T-cell (primary cell): Measurements from ENCODE around the gene PBX1. TPM values are rescaled to one million over a fixed set of nuclear protein-coding genes. Genes with fewer than 3 reads are reported as not detected.

Experiments
- ATAC-seq, 4 experiments: fragments of 200-7000 bp in 3 of 4; fragments of 150-1000 bp in 1 of 4; cut with Tn5 transposase; replicated peaks in 1 of 4; 1 replicate in 3 of 4; 2 replicates in 1 of 4; pipeline ENCODE4 v1.10.0; 2021; ENCODE audit warnings: moderate library complexity in 3 of 4, mild to moderate bottlenecking in 2 of 4, moderate number of reproducible peaks in 1 of 4
- CTCF ChIA-PET, 2 donors: fragments of 300-600 bp; sonication (Branson Sonifier 250); formaldehyde crosslinking; loops; one replicate each; lab custom pipeline; 2022; ENCODE audit warnings: antibody characterized with exemption in 2 of 2; lab: Charles Lee
- POLR2A ChIA-PET, 2 donors: fragments of 300-600 bp; sonication (Branson Sonifier 250); formaldehyde crosslinking; loops; one replicate each; lab custom pipeline; 2022; ENCODE audit warnings: antibody characterized with exemption in 2 of 2; lab: Charles Lee
- DNase-seq, 35 experiments: peaks; one replicate each; pipeline versions ENCODE4 v3.0.0 to v3.0.0-alpha.2; 2013 to 2023
- H3K27ac ChIP-seq: one replicate; pipeline ENCODE4 v1.5.1; 2013; ENCODE audit warnings: low read length
- H3K27me3 ChIP-seq, 2 experiments: replicated peaks in 1 of 2; 1 replicate in 1 of 2; 2 replicates in 1 of 2; pipeline versions ENCODE4 v1.6.1 to v1.7.0; 2013; ENCODE audit warnings: low read length in 1 of 2, mixed read lengths in 1 of 2; ENCODE audit not compliant: control insufficient read depth in 2 of 2, insufficient read depth in 2 of 2; ENCODE audit errors: extremely low read depth in 1 of 2
- H3K36me3 ChIP-seq, 2 donors: 1 replicate in 1 of 2; 2 replicates in 1 of 2; pipeline versions ENCODE4 v1.6.1 to v1.7.0; 2013; ENCODE audit warnings: low read length in 1 of 2; ENCODE audit not compliant: control insufficient read depth in 2 of 2, insufficient read depth in 1 of 2; ENCODE audit errors: extremely low read depth in 1 of 2
- H3K4me1 ChIP-seq, 2 experiments: 1 replicate in 1 of 2; 2 replicates in 1 of 2; pipeline versions ENCODE4 v1.6.1 to v1.7.0; 2013; ENCODE audit warnings: low read length in 2 of 2, mixed read lengths in 1 of 2; ENCODE audit not compliant: insufficient read depth in 2 of 2, control insufficient read depth in 1 of 2; ENCODE audit errors: extremely low read depth in 1 of 2
- H3K4me3 ChIP-seq, 2 donors: 1 replicate in 1 of 2; 2 replicates in 1 of 2; pipeline versions ENCODE4 v1.5.1 to v1.7.0; 2013; ENCODE audit warnings: mild to moderate bottlenecking in 2 of 2, low read length in 1 of 2, moderate library complexity in 1 of 2; ENCODE audit not compliant: control insufficient read depth in 1 of 2; ENCODE audit errors: extremely low read depth in 1 of 2
- H3K9me3 ChIP-seq: 2 replicates; pipeline ENCODE4 v1.7.0; 2013
- H3K27ac Mint-ChIP-seq, 2 donors: one replicate each; pipeline ENCODE4 v1.8.0; 2020 to 2021; ENCODE audit warnings: mild to moderate bottlenecking in 2 of 2, mixed read lengths in 2 of 2
- H3K27me3 Mint-ChIP-seq, 2 donors: one replicate each; pipeline ENCODE4 v1.8.0; 2021 to 2022; ENCODE audit warnings: mixed read lengths in 2 of 2
- H3K36me3 Mint-ChIP-seq: one replicate; pipeline ENCODE4 v1.8.0; 2021; ENCODE audit warnings: mixed read lengths
- H3K4me1 Mint-ChIP-seq, 3 donors: one replicate each; pipeline ENCODE4 v1.8.0; 2020 to 2022; ENCODE audit warnings: mixed read lengths in 3 of 3, mild to moderate bottlenecking in 1 of 3
- H3K4me3 Mint-ChIP-seq, 3 donors: one replicate each; pipeline ENCODE4 v1.8.0; 2020 to 2022; ENCODE audit warnings: mild to moderate bottlenecking in 3 of 3, mixed read lengths in 3 of 3, moderate library complexity in 3 of 3
- H3K9me3 Mint-ChIP-seq, 3 donors: one replicate each; pipeline ENCODE4 v1.8.0; 2020 to 2022; ENCODE audit warnings: mixed read lengths in 3 of 3
- WGBS: methylation state at CpG from one replicate; pipeline ENCODE4 v1.1.5; 2013; ENCODE audit warnings: missing lambda C conversion rate; ENCODE audit not compliant: insufficient coverage; 5-methylcytosine and 5-hydroxymethylcytosine counted together
- total RNA-seq, 35 experiments: library from RNA in 6 of 35; stranded (reverse) in 6 of 35; fragments of 120-200 nt in 1 of 35; gene quantifications; one replicate each; pipeline versions ENCODE4 v1.2.1 to v1.2.4 and lab custom pipeline; 2013 to 2026

Gene PBX1
- total RNA-seq, 5 donors from 2014 or later (not counting 1 experiment from before 2014, with no cell fraction given), result 0.92 to 2.9 (median 1.8) TPM

GRCh38 chr1:164635059-164635802 lies 76.2 kb downstream of the PBX1 start:
- no peak for DNase-seq
- Mint-ChIP-seq H3K27me3 (no peaks in the 10 kb centered on the region), H3K9me3 (no peaks in the 10 kb centered on the region), H3K4me1 (no peaks in the 10 kb centered on the region), H3K27ac (no peak overlapping the region), H3K36me3 (no peaks in the 10 kb centered on the region), H3K4me3 (no peak overlapping the region)
- POLR2A ChIA-PET, result no interaction called here
- Histone ChIP-seq H3K27ac (no peak overlapping the region), H3K4me1 (no peaks in the 10 kb centered on the region), H3K36me3 (no peaks in the 10 kb centered on the region), H3K27me3 (no peaks in the 10 kb centered on the region), H3K4me3 (no peak overlapping the region), H3K9me3 (no peaks in the 10 kb centered on the region)
- 90% methylated on average over 7 of the region's 22 CpGs for WGBS
- ATAC-seq, result no peak
- CTCF ChIA-PET, result no interaction called here

- Histone ChIP-seq H3K4me3 (no peak overlapping the region), H3K9me3 (no peaks in the 10 kb centered on the region), H3K27me3 (no peaks in the 10 kb centered on the region), H3K27ac (no peak overlapping the region), H3K36me3 (no peaks in the 10 kb centered on the region), H3K4me1 (no peaks in the 10 kb centered on the region)
- DNase-seq (no peak), ATAC-seq (no peak)
- ChIA-PET POLR2A (interaction anchor here in 1 of 2 donors (1.1 kb wide), 1 partner anchor 17 kb away, joined by 4 read pairs; no protein-coding TSS in a partner anchor), CTCF (no interaction called here)
- H3K36me3 Mint-ChIP-seq, result no peaks in the 10 kb centered on the region
- H3K27ac Mint-ChIP-seq, result no peak overlapping the region
- no peaks in the 10 kb centered on the region for H3K9me3 Mint-ChIP-seq
- WGBS, result 67% methylated on average over 3 of the region's 5 CpGs
- no peaks in the 10 kb centered on the region for H3K4me1 Mint-ChIP-seq
- no peak overlapping the region for H3K4me3 Mint-ChIP-seq
- no peaks in the 10 kb centered on the region for H3K27me3 Mint-ChIP-seq
Measured at GRCh38 chr1:164635803-164636731, 77.1 kb downstream of the PBX1 start.

GRCh38 chr1:164636757-164637156 lies 77.8 kb downstream of the PBX1 start:
- WGBS, result 75% methylated on average over 1 of the region's 3 CpGs
- CTCF ChIA-PET, result no interaction called here
- Mint-ChIP-seq H3K4me3 (no peak overlapping the region), H3K9me3 (no peaks in the 10 kb centered on the region), H3K27ac (no peak overlapping the region), H3K27me3 (no peaks in the 10 kb centered on the region), H3K36me3 (no peaks in the 10 kb centered on the region), H3K4me1 (no peaks in the 10 kb centered on the region)
- no peaks in the 10 kb centered on the region for H3K9me3 ChIP-seq
- no peaks in the 10 kb centered on the region for H3K36me3 ChIP-seq
- no peaks in the 10 kb centered on the region for H3K27me3 ChIP-seq
- POLR2A ChIA-PET, result interaction anchor here in 1 of 2 donors (1.1 kb wide), 1 partner anchor 18 kb away, joined by 4 read pairs; no protein-coding TSS in a partner anchor
- no peaks in the 10 kb centered on the region for H3K4me1 ChIP-seq
- no peak for ATAC-seq
- no peak overlapping the region for H3K27ac ChIP-seq
- DNase-seq, result no peak
- no peak overlapping the region for H3K4me3 ChIP-seq

GRCh38 chr1:164637461-164638375 lies 78.7 kb downstream of the PBX1 start:
- H3K9me3 Mint-ChIP-seq, result peaks cover 0 to 4% (median 0%) of the 10 kb centered on the region in 3 donors
- Histone ChIP-seq H3K4me3 (no peak overlapping the region), H3K9me3 (no peaks in the 10 kb centered on the region), H3K4me1 (no peaks in the 10 kb centered on the region), H3K27me3 (no peaks in the 10 kb centered on the region), H3K36me3 (no peaks in the 10 kb centered on the region), H3K27ac (no peak overlapping the region)
- H3K27ac Mint-ChIP-seq, result no peak overlapping the region
- H3K27me3 Mint-ChIP-seq, result no peaks in the 10 kb centered on the region
- 87% methylated on average over 7 of the region's 13 CpGs for WGBS
- ATAC-seq (no peak), DNase-seq (no peak)
- H3K4me1 Mint-ChIP-seq, result no peaks in the 10 kb centered on the region
- CTCF ChIA-PET, result no interaction called here
- no peaks in the 10 kb centered on the region for H3K36me3 Mint-ChIP-seq
- POLR2A ChIA-PET, result no interaction called here
- no peak overlapping the region for H3K4me3 Mint-ChIP-seq

- Mint-ChIP-seq H3K4me3 (no peak overlapping the region), H3K36me3 (no peaks in the 10 kb centered on the region), H3K27me3 (no peaks in the 10 kb centered on the region), H3K27ac (no peak overlapping the region), H3K4me1 (no peaks in the 10 kb centered on the region), H3K9me3 (peaks cover 0 to 4% (median 0%) of the 10 kb centered on the region in 3 donors)
- ChIA-PET CTCF (no interaction called here), POLR2A (no interaction called here)
- Histone ChIP-seq H3K9me3 (no peaks in the 10 kb centered on the region), H3K4me3 (no peak overlapping the region), H3K4me1 (no peaks in the 10 kb centered on the region), H3K27ac (no peak overlapping the region), H3K27me3 (no peaks in the 10 kb centered on the region), H3K36me3 (no peaks in the 10 kb centered on the region)
- DNase-seq (no peak), ATAC-seq (no peak)
- WGBS, result 98% methylated on average over 7 of the region's 14 CpGs
Measured at GRCh38 chr1:164638492-164639202, 79.7 kb downstream of the PBX1 start.
